T1000 (cell line): ENCODE results near the gene ADIPOR2.
"Not testable (repeated sequence)": the region's sequence is repeated elsewhere in the genome, so short reads cannot be mapped to it uniquely, and the experiment has no call there.

Source experiments
- DNase-seq: peaks from one replicate; lab custom pipeline; 2025; ENCODE audit warnings: mixed read lengths; lab: John Stamatoyannopoulos, UW

ADIPOR2 gene

DNA sequence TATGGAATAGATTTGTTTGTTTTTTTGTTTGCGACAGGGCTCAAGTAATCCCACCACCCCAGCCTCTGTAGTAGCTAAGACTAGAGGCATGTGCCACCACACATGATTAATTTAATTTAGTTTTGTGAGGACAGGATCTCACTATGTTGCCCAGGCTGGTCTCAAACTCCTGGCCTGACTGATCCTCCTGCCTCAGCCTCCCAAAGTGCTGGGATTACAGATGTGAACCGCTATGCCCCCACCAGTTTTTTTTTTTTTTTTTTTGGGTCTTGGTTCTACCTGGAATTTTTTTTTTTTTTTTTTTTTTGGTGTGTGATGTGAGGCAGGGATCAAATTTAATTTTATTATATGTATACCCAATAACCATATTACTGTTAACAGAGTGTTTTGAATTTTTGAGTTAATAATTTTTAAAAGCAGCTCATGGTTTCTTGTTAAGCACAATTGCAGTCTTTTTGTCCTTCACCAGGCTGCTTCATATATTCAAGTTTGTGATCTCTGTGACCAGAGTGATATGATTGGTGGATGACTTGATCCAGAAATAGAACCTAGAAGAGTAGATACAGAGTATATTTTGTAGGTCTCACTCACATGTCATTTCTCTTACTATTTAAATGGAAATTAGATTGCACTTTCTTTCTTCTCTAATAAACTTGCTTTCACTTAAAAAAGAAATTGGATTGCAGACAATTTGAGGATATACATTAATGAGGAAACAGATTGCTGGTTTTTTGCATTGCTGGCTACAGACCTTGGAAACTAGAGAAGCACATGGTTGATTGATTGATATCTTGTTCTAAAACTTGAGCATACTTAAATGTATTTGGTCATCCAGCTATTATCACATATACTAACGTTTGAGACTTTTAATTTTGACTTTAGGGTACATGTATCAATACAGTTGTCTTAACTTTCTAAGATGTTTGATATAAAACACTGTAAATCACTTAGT lies 13.2 kb downstream of the ADIPOR2 start:
- no peak for DNase-seq

DNA sequence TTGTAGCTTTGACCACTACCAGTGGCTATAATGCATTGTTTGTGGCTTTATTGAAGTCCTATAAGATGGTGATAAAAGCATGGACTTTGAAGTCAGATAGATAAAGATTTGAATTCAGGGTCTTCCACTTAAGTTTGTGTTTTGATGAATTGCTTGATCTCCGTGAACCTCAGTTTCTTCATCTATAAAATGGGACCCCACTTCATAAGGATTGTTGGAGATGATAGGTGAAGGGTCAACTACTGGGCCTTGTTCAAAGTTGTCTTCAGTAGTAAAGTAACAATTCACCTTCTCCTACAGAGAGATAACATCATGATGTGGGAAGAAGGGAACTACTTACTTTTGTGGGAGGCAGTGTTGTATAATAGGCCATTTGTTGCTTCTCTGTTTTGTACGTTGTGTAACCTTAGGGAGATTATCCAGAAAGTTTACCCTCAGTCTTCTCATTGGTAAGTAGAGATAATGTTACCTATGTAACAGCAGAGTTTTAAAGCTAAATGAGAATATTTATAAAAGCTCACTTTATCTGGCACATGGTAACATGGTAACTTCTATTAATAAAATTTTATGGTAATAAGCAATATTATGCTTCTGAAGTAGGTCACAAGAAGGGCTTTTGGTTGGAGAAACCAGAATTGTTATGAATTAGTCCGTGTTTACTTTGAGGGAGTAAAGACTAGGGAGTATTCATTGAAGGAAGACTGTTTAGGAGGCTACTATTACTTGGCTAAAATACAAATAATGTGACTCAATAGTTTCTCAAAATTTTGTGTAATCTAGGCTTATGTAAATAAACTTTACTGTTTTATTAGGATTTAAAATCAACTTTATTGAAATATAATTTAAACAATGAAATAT lies 15.1 kb downstream of the ADIPOR2 start:
- no peak for DNase-seq

DNA sequence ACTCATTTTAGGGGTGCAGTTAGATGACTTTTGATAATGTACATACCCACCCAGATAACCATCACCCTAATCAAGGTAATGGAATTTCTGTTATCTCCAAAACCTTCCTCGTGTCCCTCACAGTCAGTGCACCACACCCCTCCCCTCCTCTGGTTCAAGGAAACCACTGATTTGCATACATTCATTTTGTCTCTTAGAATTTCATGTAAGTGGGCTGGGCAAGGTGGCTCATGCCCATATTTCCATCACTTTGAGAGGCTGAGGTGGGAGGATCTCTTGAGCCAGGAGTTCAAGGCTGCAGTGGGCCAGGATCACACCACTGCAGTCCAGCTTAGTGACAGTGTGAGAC lies 15.7 kb downstream of the ADIPOR2 start:
- DNase-seq: no peak

DNA sequence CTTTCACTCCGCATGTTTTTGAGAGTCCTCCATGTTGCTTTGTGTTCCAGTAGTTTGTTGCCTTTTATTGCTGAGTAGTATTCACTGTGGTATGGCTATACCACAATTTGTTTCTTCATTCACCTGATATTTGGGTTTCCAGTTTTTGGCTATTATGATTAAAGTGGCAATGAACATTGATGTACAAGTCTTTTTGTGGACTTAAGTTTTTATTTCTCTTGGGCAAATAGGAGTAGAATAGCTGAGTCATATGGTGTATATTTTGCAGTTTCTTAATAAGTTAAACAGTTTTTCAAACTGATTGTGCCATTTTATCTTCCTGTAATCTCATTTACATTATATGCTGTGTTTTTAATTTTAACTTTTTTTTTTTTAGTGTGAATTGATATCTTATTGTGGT lies 16.2 kb downstream of the ADIPOR2 start:
- no peak for DNase-seq

GRCh38 chr12:1709968-1710367 lies 19.1 kb downstream of the ADIPOR2 start:
- DNase-seq: not testable (repeated sequence)

DNA sequence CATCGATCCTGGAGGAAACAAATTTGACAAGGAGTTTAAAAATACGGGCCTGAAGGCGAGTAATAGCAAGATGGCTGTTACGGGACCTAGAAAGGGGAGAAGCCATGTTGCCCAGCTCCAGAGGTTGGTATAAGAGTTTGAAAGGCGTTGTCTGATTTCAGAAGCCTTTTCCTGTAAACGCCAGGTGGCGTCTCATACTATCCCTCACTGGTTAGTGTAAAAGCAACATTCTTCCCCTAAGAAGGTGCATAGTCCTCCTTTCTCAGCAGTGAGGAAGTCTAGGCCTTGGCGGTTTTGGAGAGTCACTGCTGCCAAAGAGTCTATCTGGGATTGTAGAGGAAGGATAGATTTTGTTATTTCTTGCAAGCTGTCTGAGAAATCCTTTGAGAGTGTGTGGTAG lies 20.0 kb downstream of the ADIPOR2 start:
- not testable (repeated sequence) for DNase-seq

DNA sequence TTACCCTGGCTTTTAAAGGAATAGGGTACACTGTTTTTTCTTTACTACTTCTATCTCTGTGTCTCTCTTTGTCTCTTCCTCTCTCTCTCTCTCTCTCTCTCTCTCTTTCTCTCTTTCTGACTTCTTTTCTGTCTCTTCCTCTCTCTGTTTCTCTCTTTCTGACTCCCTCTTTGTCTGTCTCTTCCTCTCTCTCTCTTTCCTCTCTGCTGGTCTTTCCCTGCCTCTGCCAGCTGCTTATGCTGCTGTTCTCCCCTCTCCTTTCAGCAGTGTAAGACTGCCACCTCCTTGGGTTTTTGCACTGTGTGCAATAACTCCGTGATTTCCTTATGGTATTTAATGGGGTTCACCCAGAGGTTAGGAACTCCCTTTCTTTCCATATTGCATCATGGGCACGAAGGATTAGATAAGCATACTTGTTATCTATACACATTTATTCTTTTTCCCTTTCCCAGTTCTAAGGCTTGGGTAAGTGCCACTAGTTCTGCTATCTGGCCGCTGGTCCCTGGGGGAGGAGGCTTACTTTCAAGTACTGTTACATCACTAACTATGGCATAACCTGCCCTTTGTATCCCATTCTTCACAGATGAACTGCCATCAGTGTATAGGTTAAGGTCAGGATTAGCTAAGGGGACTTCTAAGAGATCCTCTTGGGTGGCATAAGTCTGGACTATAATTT lies 20.8 kb downstream of the ADIPOR2 start:
- not testable (repeated sequence) for DNase-seq

DNA sequence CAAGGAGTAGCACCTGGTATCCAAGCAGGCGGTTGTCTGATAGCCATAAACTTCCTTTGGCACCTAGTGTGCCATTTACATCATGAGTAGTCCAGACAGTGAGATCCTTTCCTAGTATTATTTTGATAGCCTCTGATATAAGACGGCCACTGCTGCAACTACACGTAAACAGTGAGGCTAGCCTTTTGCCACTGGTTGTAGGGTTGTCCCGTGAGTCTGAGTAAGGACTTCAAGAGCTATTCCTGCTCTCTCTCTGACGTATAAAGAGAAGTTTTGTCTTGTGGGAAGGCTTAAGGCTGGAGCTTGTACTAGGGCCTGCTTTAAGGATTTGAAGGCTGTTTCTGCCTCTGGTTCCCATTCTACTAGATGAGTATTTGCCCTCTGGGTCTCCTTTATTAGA lies 21.4 kb downstream of the ADIPOR2 start:
- DNase-seq: not testable (repeated sequence)

- not testable (repeated sequence) for DNase-seq
These were observed 22.0 kb downstream of the ADIPOR2 start for GRCh38 chr12:1712852-1713251.

- DNase-seq: not testable (repeated sequence)
These were observed 23.0 kb downstream of the ADIPOR2 start for GRCh38 chr12:1713783-1714348.

- DNase-seq: not testable (repeated sequence)
These were observed 24.6 kb downstream of the ADIPOR2 start for GRCh38 chr12:1715459-1715858.

DNA sequence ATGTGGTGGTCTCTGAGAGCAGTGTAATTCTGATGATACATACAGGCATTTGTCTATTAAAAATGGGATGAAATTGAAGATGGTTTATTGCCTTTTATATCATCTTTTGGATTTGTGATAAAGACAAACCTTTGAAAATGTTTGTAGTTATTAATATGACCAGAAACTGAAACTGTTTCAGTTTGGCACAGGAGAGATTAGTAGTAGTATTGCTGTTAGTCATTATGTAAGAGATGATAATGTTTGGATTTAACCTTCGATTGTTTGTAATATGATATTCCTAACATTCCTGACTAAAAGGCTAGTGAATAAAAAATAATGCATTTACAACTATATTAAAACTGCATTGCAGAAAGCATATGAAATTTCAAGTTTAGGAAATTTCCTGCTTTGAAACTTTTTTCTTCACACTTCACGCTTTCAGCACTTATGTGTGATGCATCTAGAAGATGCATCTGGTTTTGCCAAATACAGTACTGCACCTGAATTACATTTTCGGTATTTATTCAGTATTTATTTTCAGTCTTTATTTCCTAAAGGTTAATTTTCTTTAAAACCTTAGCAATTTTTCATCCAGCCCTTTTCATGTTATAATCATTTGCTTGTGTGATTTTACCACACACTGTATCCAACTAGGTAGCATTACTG lies 25.5 kb downstream of the ADIPOR2 start:
- no peak for DNase-seq

DNA sequence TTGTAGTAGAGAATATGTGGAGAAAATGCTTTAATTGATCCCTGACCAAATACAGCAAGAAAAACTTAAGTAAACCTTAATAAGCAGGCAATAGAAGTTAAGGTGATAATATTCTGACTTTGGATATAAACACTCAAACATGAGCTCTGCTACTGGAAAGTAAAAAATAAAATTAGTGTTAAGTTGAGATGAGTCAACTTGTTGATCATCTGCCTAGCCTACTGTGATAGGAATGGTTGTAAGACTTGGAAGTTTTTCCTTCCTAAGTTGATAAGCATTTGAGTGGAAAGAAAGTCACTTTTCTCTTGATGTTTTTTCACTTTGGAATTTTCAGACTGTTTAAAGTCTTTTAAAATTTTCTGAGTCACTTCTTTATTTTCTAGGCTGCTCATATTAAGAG lies 26.0 kb downstream of the ADIPOR2 start:
- DNase-seq: no peak

GRCh38 chr12:1719139-1719538 lies 28.3 kb downstream of the ADIPOR2 start:
- DNase-seq: no peak

DNA sequence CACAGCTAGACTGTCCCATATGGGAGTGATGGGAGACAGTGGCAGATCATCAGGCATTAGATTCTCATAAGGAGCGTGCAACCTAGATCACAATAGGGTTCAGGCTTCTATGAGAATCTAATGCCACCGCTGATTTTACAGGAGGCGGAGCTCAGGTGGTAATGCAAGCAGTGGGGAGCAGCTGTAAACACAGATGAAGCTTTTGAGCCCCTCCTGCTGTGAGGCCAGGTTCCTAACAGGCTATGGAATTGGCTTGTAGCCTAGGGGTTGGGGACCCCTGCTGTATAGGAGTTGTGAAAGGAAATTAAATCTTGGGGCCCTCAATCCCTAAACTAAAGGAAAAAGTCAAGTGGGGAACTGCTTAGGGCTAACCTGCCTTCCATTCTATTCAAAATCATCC lies 29.6 kb downstream of the ADIPOR2 start:
- no peak for DNase-seq

GRCh38 chr12:1723721-1724120 lies 32.9 kb downstream of the ADIPOR2 start:
- no peak for DNase-seq

- no peak for DNase-seq
These were observed 33.4 kb downstream of the ADIPOR2 start for GRCh38 chr12:1724250-1724649.

DNA sequence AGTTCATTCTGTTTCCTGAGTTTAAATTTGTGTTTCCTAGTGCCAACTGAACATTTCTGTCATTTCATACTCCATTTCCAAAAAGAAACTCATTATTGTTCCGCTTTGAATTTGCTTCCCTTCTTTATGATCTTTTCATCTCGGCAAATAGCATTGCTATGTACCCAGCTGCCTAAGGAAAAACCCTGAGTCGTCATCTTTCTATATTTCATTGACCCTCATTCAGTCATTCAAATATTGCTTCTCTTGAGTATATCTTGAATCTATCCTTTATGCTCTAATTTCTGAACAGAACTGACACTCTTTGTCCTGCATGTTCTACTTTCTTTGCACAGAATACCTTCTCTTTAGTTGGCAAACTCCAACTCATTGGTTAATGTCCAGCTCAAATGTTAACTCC lies 35.9 kb downstream of the ADIPOR2 start:
- DNase-seq: no peak

DNA sequence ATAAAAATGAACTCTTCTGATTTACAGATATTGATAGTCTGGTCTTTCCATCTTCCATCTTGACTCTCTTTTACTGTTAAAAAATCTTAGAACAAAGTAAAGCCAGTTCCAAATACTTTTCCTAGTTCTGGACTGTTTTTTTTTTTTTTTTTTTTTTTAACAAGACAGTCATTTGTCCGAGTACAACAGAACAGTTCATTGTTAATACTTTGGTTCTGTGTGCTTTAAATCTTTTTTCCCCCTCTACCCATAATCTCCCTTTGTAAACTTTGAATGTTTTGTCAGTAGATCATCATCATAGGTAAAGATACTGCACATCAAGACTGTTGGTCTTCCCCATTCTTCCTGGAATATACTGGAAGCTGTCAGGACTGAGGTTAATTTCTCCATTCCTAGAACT lies 38.0 kb downstream of the ADIPOR2 start:
- DNase-seq: no peak

DNA sequence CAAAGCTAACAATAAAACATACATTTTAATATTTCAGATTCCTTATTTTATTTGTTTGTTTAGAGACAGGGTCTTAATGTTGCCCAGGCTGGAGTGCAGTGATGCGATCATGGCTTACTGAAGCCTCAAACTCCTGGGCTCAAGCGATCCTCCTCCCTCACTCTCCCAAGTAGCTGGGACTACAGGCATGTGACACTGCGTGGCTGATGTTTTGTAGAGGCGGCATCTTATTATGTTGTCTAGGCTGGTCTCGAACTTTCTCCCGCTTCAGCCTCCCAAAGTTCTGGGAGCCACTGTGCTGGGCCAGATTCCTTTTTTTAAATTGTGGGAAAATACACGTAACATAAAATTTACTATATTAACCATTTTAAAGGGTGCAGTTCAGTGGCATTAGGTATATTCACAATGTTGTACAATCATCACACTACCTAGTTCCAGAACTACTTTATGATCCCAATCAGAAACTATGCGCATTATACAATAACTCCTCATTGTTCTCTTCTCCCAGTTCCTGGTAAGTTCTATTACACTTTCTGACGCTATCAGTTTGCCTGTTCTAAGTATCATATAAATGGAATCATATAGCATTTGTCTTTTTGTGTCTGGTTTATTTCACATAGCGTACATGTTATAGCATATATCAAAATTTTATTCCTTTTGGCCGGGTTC lies 40.3 kb downstream of the ADIPOR2 start:
- DNase-seq: no peak

DNA sequence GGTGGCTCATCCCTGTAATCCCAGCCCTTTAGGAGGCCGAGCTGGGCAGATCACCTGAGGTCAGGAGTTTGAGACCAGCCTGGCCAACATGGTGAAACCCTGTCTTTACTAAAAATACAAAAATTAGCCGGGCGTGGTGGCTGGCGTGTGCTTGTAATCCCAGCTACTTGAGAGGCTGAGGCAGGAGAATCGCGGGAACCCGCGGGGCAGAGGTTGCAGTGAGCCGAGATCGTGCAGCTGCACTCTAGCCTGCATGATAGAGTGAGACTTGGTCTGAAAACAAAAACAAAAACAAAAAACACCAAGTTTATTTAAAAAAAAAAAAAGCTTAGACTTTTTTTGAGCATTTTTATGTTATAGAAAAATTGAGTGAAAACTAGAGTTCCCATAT lies 40.8 kb downstream of the ADIPOR2 start:
- not testable (repeated sequence) for DNase-seq
